IMR-90 (cell line): Measurements from ENCODE around the gene RBFOX2. TPM values are rescaled to one million over a fixed set of nuclear protein-coding genes. Genes with fewer than 3 reads are reported as not detected.

Experiments
- ATAC-seq: fragments of 200-7000 bp; cut with Tn5 transposase; 2 replicates; pipeline ENCODE4 v1.9.1; 2020; ENCODE audit warnings: low read depth, mild to moderate bottlenecking, moderate library complexity
- BruUV-seq: library from RNA; stranded (reverse); fragments of 400-500 nt; replicated peaks from 2 replicates; lab custom pipeline; 2021; lab: Mats Ljungman, UMichigan
- CTCF ChIA-PET: fragments of 300-600 bp; formaldehyde crosslinking; extraction: SDS; loops from one replicate; lab custom pipeline; 2021; ENCODE audit warnings: antibody characterized with exemption; lab: Yijun Ruan, JAX
- POLR2A ChIA-PET: fragments of 300-600 bp; sonication (Branson Sonifier 250); formaldehyde crosslinking; loops from one replicate; lab custom pipeline; 2022; ENCODE audit warnings: antibody characterized with exemption; ENCODE audit not compliant: unreplicated experiment; lab: Charles Lee
- DNase-seq: peaks from one replicate; pipeline ENCODE4 v3.0.0; 2013
- H2AFZ ChIP-seq: replicated peaks from 2 replicates; pipeline ENCODE3; 2013; ENCODE audit warnings: low read length, mild to moderate bottlenecking; ENCODE audit not compliant: poor library complexity
- H2AK5ac ChIP-seq: 2 replicates; pipeline ENCODE4 v1.6.1; 2013; ENCODE audit warnings: low read depth, low read length, inconsistent platforms
- H2AK9ac ChIP-seq: replicated peaks from 2 replicates; pipeline ENCODE3; 2013; ENCODE audit warnings: mild to moderate bottlenecking, low read depth, low read length, moderate library complexity; ENCODE audit not compliant: poor library complexity
- H2BK120ac ChIP-seq: 2 replicates; pipeline ENCODE4 v1.6.1; 2013; ENCODE audit warnings: low read depth, low read length, inconsistent platforms
- H2BK15ac ChIP-seq: 3 replicates; pipeline ENCODE4 v1.6.1; 2013; ENCODE audit warnings: low read depth, low read length, inconsistent platforms
- H2BK20ac ChIP-seq: 2 replicates; pipeline ENCODE4 v1.6.1; 2013; ENCODE audit warnings: low read depth, mild to moderate bottlenecking, inconsistent platforms, low read length, moderate library complexity
- H2BK5ac ChIP-seq: 2 replicates; pipeline ENCODE4 v1.6.1; 2013; ENCODE audit warnings: mild to moderate bottlenecking, low read depth, low read length, inconsistent platforms; ENCODE audit not compliant: poor library complexity, severe bottlenecking
- H3K14ac ChIP-seq: replicated peaks from 2 replicates; pipeline ENCODE4 v1.6.1; 2013; ENCODE audit warnings: low read depth, low read length, inconsistent platforms
- H3K18ac ChIP-seq: 2 replicates; pipeline ENCODE4 v1.6.1; 2013; ENCODE audit warnings: low read depth, low read length, control low read depth
- H3K23ac ChIP-seq: 2 replicates; pipeline ENCODE4 v1.6.1; 2013; ENCODE audit warnings: low read depth, low read length, inconsistent platforms
- H3K27ac ChIP-seq: 2 replicates; pipeline ENCODE4 v1.5.1; 2013; ENCODE audit warnings: mild to moderate bottlenecking, control low read depth, low read length; ENCODE audit not compliant: insufficient read depth
- H3K27me3 ChIP-seq: 2 replicates; pipeline ENCODE4 v1.6.1; 2013; ENCODE audit warnings: low read length; ENCODE audit not compliant: control insufficient read depth, insufficient read depth
- H3K36me3 ChIP-seq: 2 replicates; pipeline ENCODE4 v1.6.1; 2013; ENCODE audit warnings: low read length, mixed read lengths; ENCODE audit not compliant: control insufficient read depth, insufficient read depth
- H3K4ac ChIP-seq: 2 replicates; pipeline ENCODE4 v1.6.1; 2013; ENCODE audit warnings: low read depth, low read length, inconsistent platforms
- H3K4me1 ChIP-seq: 2 replicates; pipeline ENCODE4 v1.6.1; 2013; ENCODE audit warnings: low read length, mixed read lengths; ENCODE audit not compliant: control insufficient read depth, insufficient read depth
- H3K4me2 ChIP-seq: 2 replicates; pipeline ENCODE4 v1.6.1; 2013; ENCODE audit warnings: low read depth, mild to moderate bottlenecking, control low read depth, low read length, moderate library complexity
- H3K4me3 ChIP-seq: 2 replicates; pipeline ENCODE4 v1.5.1; 2013; ENCODE audit warnings: low read depth, mild to moderate bottlenecking, control low read depth, low read length, moderate library complexity; ENCODE audit not compliant: insufficient read depth
- H3K56ac ChIP-seq: 2 replicates; pipeline ENCODE4 v1.6.1; 2013; ENCODE audit warnings: low read length, inconsistent platforms; ENCODE audit not compliant: insufficient read depth; ENCODE audit errors: extremely low read depth
- H3K79me1 ChIP-seq, 2 experiments: 2 replicates each; pipeline ENCODE4 v1.6.1; 2013; ENCODE audit warnings: low read length in 2 of 2, inconsistent platforms in 1 of 2, low read depth in 1 of 2
- H3K9ac ChIP-seq: 2 replicates; pipeline ENCODE4 v1.6.1; 2013; ENCODE audit warnings: low read depth, low read length, control low read depth
- H3K9me1 ChIP-seq: 2 replicates; pipeline ENCODE4 v1.6.1; 2013; ENCODE audit warnings: low read length, inconsistent platforms; ENCODE audit not compliant: insufficient read depth
- H3K9me3 ChIP-seq: 2 replicates; pipeline ENCODE4 v1.6.1; 2013; ENCODE audit warnings: low read length; ENCODE audit not compliant: control insufficient read depth, insufficient read depth
- H4K20me1 ChIP-seq: 2 replicates; pipeline ENCODE4 v1.6.1; 2013; ENCODE audit warnings: low read length, inconsistent platforms; ENCODE audit not compliant: insufficient read depth
- H4K5ac ChIP-seq: 2 replicates; pipeline ENCODE4 v1.6.1; 2013; ENCODE audit warnings: mild to moderate bottlenecking, low read depth, low read length, control low read depth
- H4K8ac ChIP-seq, 2 experiments: 2 replicates each; pipeline ENCODE4 v1.6.1; 2013; ENCODE audit warnings: low read depth in 2 of 2, low read length in 2 of 2, control low read depth in 1 of 2, inconsistent platforms in 1 of 2
- H4K91ac ChIP-seq: 2 replicates; pipeline ENCODE4 v1.6.1; 2013; ENCODE audit warnings: low read depth, low read length, inconsistent platforms; ENCODE audit not compliant: insufficient read depth
- BHLHE40 ChIP-seq: fragments of 150-350 bp; IDR thresholded peaks from 2 replicates; pipeline ENCODE4 v1.6.1; 2016; ENCODE audit warnings: mild to moderate bottlenecking, low read depth, low read length
- CEBPB ChIP-seq: IDR thresholded peaks from 2 replicates; pipeline ENCODE4 v1.6.1; 2012; ENCODE audit warnings: low read depth, low read length, improper control_type of control experiment
- CHD1 ChIP-seq: IDR thresholded peaks from 2 replicates; pipeline ENCODE4 v1.6.1; 2012; ENCODE audit warnings: low read depth, low read length, improper control_type of control experiment
- FOS ChIP-seq: fragments of 150-350 bp; IDR thresholded peaks from 2 replicates; pipeline ENCODE4 v1.6.1; 2016; ENCODE audit warnings: low read depth, low read length
- MAFK ChIP-seq: IDR thresholded peaks from 2 replicates; pipeline ENCODE4 v1.6.1; 2012; ENCODE audit warnings: low read depth, low read length, improper control_type of control experiment
- MXI1 ChIP-seq: IDR thresholded peaks from 2 replicates; pipeline ENCODE4 v1.6.1; 2012; ENCODE audit warnings: low read depth, mild to moderate bottlenecking, low read length, moderate library complexity, borderline replicate concordance
- NFE2L2 ChIP-seq: fragments of 150-350 bp; IDR thresholded peaks from 2 replicates; pipeline ENCODE4 v1.6.1; 2016; ENCODE audit warnings: low read depth, mild to moderate bottlenecking, low read length
- RCOR1 ChIP-seq: IDR thresholded peaks from 2 replicates; pipeline ENCODE4 v1.6.1; 2012; ENCODE audit warnings: mild to moderate bottlenecking, low read length, improper control_type of control experiment; ENCODE audit not compliant: insufficient replicate concordance
- RFX5 ChIP-seq: IDR thresholded peaks from 2 replicates; pipeline ENCODE4 v1.8.0; 2012; ENCODE audit warnings: low read depth, mild to moderate bottlenecking, low read length, moderate library complexity
- SMC3 ChIP-seq: fragments of 150-350 bp; IDR thresholded peaks from 2 replicates; pipeline ENCODE4 v1.6.1; 2016; ENCODE audit warnings: low read depth, mild to moderate bottlenecking, antibody characterized with exemption, low read length, moderate library complexity
- WGBS, 2 experiments: methylation state at CpG; one replicate each; pipeline versions ENCODE4 v1.1.5 to v1.1.7; 2013; ENCODE audit warnings: missing lambda C conversion rate in 2 of 2; ENCODE audit not compliant: insufficient read length in 1 of 2; ENCODE audit errors: extremely low coverage in 2 of 2; 5-methylcytosine and 5-hydroxymethylcytosine counted together
- dilution Hi-C: fragments of 300-500 bp; cut with HindIII; formaldehyde crosslinking; loops from one replicate; pipeline ENCODE4 v1.14.3; 2018; ENCODE audit warnings: low sequenced_read_pairs; ENCODE audit not compliant: unreplicated experiment
- in situ Hi-C: fragments of 300-500 bp; cut with MboI; formaldehyde crosslinking; loops from 3 replicates; pipeline ENCODE4 v1.14.3; 2019; ENCODE audit warnings: low sequenced_read_pairs, inconsistent platforms, mixed read lengths
- intact Hi-C: fragments of 100-400 bp; cut with micrococcal nuclease; formaldehyde crosslinking; loops from 2 replicates; pipeline ENCODE4 v1.10.0; 2022
- polyA plus RNA-seq, 3 experiments: library from polyadenylated mRNA; depleted of rRNA; stranded (reverse); fragments of >200 nt; gene quantifications; 2 replicates each; pipeline ENCODE4 v1.2.3, GENCODE V29; 2012; ENCODE audit warnings: low replicate concordance in 1 of 3
- total RNA-seq: library from RNA; depleted of rRNA; stranded (reverse); fragments of >200 nt; gene quantifications from 2 replicates; pipeline ENCODE4 v1.2.3, GENCODE V29; 2012
- TF ChIP-seq, protein P1 (sequence below): fragments of 150-350 bp; IDR thresholded peaks from 2 replicates; pipeline ENCODE4 v1.6.1; 2016; ENCODE audit warnings: low read depth, mild to moderate bottlenecking, low read length, moderate library complexity, borderline replicate concordance
- TF ChIP-seq, protein P2 (sequence below): fragments of 150-350 bp; IDR thresholded peaks from 2 replicates; pipeline ENCODE4 v1.6.1; 2017; ENCODE audit warnings: mild to moderate bottlenecking, antibody characterized with exemption, low read length, low read depth

The RBFOX2 gene
- total and polyA plus RNA-seq, 2 of the 4 experiments (the other 2 are of a cell fraction), result 146 to 178 TPM

DNA sequence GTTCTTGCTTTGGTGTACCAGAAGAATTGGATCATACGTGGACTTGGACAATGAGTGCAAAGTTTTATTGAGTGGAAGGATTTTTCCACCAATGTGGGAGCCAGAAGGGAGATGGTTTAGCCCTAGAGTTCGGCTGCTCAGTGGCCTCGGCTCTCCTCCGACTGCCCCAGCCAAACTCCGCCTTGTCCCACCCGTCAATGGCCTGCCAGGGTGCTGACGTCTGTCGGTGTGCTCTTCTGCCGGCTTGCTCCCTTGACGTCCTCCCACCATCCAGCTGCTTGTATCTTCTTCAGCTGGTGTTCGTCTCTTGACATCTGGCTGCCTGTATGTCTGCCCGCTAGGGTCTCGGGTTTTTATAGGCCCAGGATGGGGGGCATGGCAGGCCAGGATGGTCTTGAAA is 156.2 kb downstream of the RBFOX2 start:
- POLR2A ChIA-PET, result no interaction called here
- dilution Hi-C loops, result no loop called here
- no peak for TF ChIP-seq CEBPB
- TF ChIP-seq RFX5, result no peak
- no peak for TF ChIP-seq RCOR1
- TF ChIP-seq MXI1, result no peak
- no peak for TF ChIP-seq CHD1
- TF ChIP-seq, protein P1, sequence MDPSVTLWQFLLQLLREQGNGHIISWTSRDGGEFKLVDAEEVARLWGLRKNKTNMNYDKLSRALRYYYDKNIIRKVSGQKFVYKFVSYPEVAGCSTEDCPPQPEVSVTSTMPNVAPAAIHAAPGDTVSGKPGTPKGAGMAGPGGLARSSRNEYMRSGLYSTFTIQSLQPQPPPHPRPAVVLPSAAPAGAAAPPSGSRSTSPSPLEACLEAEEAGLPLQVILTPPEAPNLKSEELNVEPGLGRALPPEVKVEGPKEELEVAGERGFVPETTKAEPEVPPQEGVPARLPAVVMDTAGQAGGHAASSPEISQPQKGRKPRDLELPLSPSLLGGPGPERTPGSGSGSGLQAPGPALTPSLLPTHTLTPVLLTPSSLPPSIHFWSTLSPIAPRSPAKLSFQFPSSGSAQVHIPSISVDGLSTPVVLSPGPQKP, result no peak
- no peak for TF ChIP-seq MAFK
- TF ChIP-seq FOS, result no peak
- TF ChIP-seq BHLHE40, result no peak
- TF ChIP-seq, protein P2, sequence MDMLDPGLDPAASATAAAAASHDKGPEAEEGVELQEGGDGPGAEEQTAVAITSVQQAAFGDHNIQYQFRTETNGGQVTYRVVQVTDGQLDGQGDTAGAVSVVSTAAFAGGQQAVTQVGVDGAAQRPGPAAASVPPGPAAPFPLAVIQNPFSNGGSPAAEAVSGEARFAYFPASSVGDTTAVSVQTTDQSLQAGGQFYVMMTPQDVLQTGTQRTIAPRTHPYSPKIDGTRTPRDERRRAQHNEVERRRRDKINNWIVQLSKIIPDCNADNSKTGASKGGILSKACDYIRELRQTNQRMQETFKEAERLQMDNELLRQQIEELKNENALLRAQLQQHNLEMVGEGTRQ, result no peak
- no peak for TF ChIP-seq SMC3
- no peak for TF ChIP-seq NFE2L2

More for the DNA sequence above, 156.2 kb downstream of the RBFOX2 start:
- Histone ChIP-seq H3K9me3 (no peaks in the 10 kb centered on the region; the same call in 1 of the 2 replicates), H3K4me3 (no peak overlapping the region), H3K14ac (no peak overlapping the region), H3K18ac (no peak overlapping the region), H3K4me1 (no peaks in the 10 kb centered on the region; the same call in 1 of the 2 replicates), H3K23ac (no peak overlapping the region), H3K36me3 (no peaks in the 10 kb centered on the region; the same call in 1 of the 2 replicates), H3K4me2 (no peak overlapping the region), H3K79me1 (peaks cover 62 to 74% of the 10 kb centered on the region in 2 experiments), H2BK120ac (no peak overlapping the region), H3K56ac (no peak overlapping the region), H3K27me3 (no peaks in the 10 kb centered on the region), H2BK20ac (no peak overlapping the region), H2BK5ac (no peak overlapping the region), H3K9ac (no peak overlapping the region), H3K9me1 (peaks cover 5% of the 10 kb centered on the region; the same call in 1 of the 2 replicates), H3K4ac (no peak overlapping the region), H2AK9ac (no peak overlapping the region), H3K27ac (no peak overlapping the region), H2AFZ (no peak overlapping the region), H4K5ac (no peak overlapping the region), H2BK15ac (no peak overlapping the region), H4K91ac (no peak overlapping the region), H4K8ac (no peak overlapping the region), H4K20me1 (peaks cover 28% of the 10 kb centered on the region), H2AK5ac (no peak overlapping the region)
- CTCF ChIA-PET, result no interaction called here
- WGBS, 2 experiments, result 76% methylated on average over 8 of the region's 13 CpGs; no CpG with 5 or more reads in 1 of the 2 experiments
- DNase-seq (no peak), ATAC-seq (no peak)
- no TSS peak for BruUV-seq
- intact Hi-C loops (no loop called here), in situ Hi-C loops (no loop called here)
